Peyer's patch (tissue), 4 donors: ENCODE results near the gene MCEE.

Experiments
- CTCF ChIP-seq, 6 experiments: fragments of 450-650 bp in 4 of 6; fragments of 200-600 bp in 2 of 6; sonication (generic) in 1 of 6; IDR thresholded peaks; one replicate each; pipeline ENCODE4 v1.5.1; 2017 to 2019; ENCODE audit warnings: antibody characterized with exemption in 6 of 6, mild to moderate bottlenecking in 3 of 6, moderate library complexity in 1 of 6
- POLR2A ChIP-seq, 2 donors: fragments of 450-650 bp; IDR thresholded peaks; one replicate each; pipeline ENCODE4 v1.5.1; 2017; ENCODE audit warnings: antibody characterized with exemption in 2 of 2, mild to moderate bottlenecking in 2 of 2, moderate library complexity in 2 of 2

- TF ChIP-seq CTCF (IDR thresholded peaks at IDR 0.05) (no peak), POLR2A (IDR thresholded peaks at IDR 0.05) (no peak)
Measured at GRCh38 chr2:71156573-71156972, 26.5 kb upstream of the MCEE start.
